DMS114 treated with DMSO at 0.1 percent for 48 hours (cell line): ENCODE data around the gene HAUS7.
A peak's percentile ranks its signal among the peaks of the same experiment; 100 is the strongest.

Source experiments
- DNase-seq: peaks from one replicate; lab custom pipeline; 2025; ENCODE audit not compliant: unreplicated experiment; lab: John Stamatoyannopoulos, UW

HAUS7 gene

DNA sequence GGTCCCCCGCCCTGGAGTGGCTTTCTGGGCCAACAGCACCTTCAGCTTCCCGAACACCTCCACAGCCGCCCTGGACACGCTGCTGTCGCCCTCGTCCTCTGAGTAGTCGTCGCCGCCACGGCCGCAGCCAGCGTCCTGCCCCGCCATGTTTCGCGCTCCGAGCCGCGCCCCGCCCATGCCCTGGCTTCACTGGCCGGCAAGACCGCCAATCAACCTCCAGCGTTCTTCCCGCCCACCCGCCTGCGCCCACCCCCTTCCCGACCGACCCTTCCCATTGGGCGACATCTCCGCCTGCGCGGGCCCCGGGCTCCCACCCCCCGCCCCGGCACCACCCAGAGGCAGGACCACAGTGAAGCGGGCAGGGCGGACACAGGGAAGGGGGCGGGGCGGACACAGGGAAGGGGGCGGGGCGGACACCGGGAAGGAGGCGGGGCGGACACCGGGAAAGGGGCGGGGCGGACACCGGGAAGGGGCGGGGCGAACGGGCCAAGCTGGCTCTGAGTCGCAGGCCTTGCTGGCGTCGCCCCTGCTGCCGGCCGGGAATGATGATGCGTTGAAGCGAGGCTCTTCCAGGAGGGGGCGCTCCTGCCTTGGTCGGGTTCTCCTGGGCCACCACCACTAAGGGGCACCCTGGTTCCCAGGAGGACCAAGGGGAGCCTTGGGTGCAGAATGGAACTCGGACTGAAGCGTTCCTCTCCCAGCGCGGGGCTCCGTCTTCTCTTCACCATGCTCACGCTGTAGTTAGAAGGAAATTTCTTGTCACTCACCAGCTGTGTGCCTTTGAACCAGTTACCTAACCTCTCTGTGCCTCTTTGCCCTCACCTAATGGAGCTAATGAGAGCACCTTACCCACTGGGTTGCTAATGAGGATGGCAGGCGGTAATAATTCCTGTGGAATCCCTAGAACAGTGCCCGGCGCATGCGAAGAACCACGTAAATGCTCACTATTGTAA lies at the start of gene HAUS7:
TSS of gene HAUS7 (minus strand) at position 166 of the 953 bp plus-strand sequence. CDS start at position 147, 19 bp downstream.
- peak; percentile 60 for DNase-seq

DNA sequence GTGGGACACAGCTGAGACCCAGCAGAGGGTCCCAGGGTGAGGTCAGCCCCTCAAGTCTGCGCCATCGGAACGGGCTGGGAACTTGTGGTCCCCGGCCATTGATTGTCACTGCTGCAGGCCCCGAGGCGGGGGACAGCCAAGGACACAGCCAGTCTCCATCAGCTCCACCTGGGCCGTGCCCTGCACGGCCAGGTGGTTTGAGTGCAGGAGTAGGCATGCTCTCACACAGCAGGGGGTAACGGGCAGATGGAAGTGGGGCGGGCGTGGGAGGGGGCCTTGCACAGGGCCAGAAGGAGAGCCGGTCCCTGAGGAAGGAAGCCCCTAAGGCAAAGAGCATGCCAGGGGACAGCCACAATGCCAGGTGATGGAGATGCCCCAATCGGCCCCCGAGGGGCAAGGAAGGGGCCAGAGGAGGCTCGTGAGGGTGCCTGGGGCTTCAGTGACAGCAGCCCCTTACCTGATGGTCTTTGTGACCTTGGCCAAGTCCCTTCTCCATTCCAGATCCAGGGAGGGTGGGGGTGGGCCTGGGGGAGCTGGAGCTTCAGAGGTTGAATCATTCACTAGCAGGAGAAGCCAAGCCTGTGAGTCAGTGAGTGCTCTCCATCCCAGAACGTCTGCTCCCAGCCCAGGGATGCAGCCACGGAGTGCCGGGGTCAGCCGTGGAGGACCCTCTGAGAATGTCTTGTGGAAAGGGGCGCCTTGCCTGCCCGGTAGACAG lies 49.4 kb upstream of the HAUS7 start:
- no peak for DNase-seq

DNA sequence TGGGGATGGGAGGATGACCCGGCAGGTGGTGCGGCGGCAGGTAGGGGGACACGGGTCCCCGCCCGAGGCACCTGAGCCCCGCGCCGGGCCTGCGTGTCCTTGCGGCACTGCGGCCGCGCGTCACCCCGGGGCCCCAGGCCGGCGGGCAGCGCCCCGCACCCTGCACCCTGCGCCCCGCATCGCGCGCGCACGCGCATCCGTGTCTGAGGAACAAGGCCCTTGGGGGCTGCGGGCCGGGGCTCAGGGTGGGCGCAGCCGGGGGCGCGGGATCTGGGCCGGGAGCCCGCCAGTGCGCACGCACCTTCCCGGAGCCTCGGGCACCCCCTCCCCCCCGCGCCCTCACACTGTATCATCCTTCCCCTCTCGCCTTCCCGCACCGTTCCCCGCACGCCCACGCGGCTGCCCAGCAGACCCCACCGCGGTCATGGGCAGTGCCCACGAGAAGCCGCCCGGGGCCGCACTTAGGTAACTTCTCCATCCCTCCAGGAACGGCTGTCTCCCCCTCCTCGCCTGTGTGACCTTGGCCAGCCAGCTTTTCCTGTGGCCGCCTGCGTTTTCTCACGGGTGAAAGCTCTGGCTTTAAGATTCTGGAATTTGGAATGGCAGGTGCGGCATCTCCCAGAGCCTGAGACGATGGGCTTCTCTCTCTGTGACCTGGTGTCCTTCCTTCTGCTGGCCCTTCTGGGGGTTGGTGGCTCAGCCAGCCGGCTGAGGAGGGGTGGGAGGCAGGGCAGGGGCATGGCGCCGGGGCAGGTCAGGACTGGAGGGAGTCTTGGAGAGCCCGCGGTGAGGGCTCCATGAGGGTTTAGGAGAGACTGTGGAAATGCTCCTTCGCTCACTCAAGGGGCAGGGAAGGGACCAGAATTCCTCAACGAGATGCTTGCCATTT lies 47.8 kb upstream of the HAUS7 start:
- no peak for DNase-seq

DNA sequence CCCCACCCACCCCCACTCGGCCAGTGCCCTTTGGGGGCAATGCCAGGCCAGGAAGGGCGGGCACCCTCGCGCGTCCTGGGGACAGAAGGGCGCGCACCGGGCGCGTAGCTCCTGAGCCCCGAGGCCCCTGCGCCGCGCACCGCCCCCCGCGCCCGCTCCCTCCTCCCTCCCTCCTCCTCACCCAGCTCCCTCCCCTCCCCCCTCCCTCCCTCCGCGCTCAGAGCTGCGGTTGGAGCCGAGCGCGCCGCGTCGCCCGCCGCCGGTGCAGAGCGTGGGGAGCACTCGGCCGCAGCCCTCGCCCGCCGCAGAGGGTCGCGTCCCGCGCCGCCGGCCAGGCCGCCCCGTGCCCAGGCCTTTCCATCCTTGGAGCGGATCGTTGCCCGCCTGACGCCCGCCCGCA lies 47.0 kb upstream of the HAUS7 start, which contains the start of gene ATP2B3:
TSS of gene ATP2B3 (plus strand) at position 220 of the 400 bp plus-strand sequence. CDS start 18,606 bp downstream, outside the sequence.
- no peak for DNase-seq

DNA sequence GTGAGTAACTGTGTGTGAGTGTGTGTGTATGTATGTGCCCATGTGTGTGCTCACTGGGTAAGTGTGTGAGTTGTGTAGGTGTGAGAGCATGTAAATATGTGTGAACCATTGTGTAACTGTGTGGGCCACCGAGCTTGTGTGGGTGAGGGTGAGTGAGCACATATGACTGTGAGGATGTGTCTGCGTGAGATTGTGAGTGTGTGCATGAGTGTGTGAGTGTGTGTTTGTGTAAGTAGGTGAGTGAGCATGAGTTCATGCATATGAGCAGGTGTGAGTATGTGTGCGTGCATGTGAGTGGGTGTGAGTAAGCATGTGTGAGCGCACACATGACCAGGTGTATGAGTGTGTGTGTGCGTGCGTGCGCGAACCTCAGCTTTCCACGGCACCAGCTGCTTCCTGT lies 45.7 kb upstream of the HAUS7 start:
- DNase-seq: no peak

DNA sequence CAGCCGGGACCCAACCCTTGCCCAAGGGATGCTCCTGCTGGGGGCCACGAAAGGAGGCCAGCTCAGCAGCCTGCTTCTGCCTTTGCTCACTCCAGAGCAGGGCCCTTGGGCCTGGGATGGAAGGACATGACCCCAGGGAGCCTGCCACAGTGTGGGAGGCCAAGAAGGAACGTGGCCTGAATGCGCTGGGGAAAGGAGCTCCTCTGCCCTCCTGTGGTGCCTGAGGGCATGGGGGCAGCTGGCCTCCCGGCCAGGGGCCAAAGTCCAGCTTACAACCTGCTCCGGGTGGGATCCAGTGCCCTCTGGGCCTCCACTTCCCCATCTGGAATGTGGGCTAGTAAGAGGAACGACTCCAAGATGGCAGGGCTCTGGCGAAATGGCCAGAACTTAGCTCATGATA lies 45.1 kb upstream of the HAUS7 start:
- no peak for DNase-seq

DNA sequence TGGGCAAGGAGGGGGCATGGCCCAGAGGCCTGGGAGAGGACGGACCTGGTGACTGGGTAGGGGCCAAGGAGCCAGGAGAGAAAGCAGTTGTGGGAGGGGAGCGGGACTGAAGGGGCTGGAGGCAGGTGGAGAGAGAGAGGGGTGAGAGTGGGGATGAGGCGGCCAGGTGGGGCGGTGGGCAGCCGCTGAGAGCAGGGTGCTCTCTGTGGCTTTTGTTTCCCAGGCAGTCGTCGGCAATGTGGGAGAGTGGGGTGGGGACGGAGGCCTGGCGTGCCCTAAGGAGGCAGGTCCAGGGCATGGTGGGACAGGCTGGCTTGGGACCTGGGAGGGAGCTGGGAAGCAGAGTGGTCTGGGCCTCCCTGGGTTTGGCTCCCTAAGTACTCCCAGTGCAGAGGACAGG lies 43.9 kb upstream of the HAUS7 start:
- DNase-seq: no peak

DNA sequence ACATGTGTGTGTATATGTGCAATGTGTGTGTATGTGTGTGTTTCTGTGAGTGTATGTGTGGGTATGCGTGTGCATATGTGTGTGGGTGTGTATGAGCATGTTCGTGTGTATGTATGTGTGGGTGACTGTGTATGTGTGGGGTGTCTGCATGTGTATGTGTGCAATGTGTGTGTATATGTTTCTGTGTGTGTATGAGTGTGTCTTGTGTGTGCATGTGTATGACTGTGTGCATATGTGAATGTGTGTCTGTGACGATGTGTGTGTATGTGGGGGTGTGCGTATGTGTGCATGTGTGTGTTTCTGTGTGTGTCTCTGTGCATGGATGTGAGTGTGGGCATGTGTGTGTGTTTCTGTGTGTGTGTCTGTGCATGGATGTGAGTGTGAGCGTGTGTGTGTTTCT lies 42.9 kb upstream of the HAUS7 start:
- DNase-seq: no peak

DNA sequence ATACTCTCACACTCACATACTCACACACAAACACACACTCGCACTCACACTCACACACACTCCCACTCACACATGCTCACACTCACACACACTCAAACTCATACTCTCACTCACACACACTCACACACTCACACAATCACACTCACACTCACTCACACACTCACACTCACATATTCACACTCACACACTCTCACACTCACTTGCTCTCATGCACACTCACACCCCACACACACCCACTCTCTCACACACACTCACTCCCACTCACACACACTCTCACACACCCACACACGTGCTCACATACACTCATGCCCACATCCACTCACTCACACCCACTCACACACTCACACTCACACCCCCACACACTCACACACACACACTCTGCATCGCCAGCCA lies 42.1 kb upstream of the HAUS7 start:
- DNase-seq: no peak

DNA sequence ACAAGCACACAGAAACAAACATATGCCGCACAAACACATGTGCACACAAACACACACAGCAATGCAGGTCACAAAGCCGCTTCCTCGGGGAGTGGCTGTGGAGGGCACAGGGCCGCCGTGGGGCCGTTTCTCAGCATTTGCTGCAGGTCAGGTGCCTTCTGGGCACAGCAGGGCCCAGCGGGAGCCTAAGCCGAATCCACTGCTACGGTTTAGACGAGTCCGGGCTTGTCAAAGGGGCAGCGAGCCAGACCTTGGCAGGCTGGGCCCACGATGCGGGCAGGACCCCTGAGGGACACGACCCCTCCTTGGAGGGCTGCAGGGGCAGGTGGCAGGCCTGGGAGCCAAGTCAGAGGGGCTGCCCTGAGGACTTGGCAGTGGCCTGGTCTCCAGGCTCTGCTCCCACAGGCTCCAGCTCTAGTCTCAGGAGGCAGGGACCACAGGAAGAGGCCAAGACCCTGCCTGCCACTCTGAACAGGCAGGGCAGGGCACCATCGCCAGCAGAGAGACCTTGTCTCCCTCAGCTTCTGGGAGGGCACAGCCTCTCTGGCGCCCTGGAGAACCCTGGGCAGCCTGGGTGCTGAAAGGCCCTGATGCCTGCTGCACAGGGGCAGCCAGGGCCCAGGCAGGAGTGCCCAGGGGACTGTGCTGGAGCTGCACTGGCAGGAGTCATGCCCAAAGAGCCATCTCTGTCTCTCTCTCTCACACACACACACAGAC lies 41.6 kb upstream of the HAUS7 start:
- no peak for DNase-seq

DNA sequence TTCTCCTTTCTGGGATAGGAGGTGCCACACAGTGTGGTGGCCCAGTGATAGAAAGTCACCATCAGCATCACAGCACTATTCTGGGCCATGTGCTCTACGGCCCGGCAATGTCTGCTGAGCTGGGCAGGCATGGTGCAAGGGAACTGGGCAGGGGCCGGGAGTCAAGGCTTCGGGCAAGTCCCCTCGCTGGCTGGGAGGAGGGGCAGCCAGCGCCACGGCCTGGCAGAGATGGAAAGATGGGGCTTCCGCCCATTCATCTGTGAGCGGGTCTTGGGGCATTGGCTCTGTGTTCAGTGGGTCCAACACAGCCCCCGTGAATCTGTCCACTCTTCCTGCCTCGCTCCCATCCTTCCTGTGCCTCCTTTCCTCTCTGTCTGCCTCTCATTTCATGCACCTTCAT lies 40.0 kb upstream of the HAUS7 start:
- no peak for DNase-seq

DNA sequence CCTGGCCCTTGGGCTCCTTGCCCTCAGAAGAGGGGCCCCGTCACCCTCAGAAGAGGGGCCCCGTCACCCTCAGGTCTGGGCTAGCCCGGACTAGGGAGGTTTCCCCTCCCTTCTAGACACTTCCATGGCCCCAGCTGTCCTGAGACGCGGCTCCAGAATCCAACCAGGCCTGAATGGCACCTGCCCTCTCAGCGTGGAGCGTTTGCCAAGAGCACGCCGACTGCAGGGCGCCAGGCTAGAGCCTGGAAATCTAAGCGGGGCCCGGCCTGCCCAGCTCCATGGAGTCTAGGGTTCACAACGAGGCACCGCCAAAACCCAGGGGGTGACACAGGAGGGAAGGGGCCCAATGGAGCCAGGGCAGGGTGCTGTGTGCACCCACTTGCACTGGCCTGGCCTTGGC lies 39.2 kb upstream of the HAUS7 start:
- no peak for DNase-seq

DNA sequence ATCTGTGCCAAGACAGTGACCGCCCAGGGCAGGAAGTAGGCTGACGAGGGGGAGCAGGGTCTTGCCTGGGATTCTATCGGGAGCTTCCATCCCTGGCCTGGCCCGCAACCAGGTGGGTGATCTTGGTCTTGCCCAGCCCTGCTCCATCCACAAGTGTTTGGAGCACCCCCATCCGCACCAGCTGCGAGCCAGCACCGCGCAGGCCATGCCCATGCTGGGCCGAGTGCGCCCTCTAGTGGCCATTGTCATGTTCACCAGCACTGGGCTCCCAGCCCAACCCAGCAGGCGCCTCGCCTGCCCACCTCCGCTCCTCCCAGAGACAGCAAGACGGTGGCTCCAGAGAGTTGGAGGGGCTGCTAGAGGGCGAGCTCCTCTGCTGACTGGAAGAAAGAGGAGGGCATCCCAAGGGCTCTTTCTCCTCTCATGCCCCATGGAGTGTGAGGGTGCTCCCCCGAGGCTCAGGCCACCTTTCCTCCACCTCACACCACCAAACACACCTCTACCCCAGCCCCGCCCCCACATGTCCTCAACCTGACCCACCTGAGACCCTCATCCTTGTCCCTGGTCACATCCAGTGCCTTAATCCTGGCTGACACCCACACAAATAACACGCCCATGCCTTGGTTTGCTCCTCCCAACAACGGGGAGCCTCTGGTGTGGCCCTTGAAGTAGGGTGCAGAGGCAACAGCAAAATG lies 37.3 kb upstream of the HAUS7 start:
- DNase-seq: peak; percentile 11

DNA sequence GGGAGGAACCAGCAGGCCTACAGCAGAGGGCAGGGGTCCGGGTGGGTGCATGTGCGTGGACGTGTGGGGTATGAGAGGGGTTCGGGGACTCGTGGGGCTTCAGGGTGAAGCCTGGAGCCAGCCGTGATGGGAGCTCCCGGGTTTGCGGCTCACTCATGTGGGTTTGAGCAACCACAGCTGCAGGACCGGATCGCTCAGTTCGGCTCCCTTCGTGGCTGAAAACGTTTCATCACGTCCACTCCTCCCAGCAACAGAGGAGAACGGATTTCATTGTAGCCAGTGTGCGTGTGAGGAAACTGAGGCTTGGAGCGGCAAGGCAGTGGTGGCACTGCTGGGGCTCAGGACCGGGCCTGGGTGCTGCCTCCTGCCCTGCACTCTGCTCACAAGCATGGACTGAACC lies 35.0 kb upstream of the HAUS7 start:
- DNase-seq: no peak

DNA sequence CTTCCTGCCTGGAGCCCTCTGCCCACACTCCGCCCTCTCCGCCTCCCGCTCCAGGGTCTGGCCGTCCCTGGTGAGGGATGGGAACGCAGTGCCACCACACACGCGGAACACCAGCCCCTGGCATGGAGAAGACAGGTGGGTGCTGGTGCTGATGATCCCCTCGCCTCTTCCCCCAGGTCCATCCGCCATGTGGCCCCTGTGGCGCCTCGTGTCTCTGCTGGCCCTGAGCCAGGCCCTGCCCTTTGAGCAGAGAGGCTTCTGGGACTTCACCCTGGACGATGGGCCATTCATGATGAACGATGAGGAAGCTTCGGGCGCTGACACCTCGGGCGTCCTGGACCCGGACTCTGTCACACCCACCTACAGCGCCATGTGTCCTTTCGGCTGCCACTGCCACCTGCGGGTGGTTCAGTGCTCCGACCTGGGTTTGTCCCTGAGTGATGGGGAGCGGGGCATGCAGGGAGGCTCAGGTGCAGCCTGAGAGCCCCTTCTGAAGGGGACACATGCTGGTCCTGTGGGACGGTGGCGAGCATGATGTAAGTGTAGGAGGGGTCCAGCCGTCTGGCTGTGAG lies 34.2 kb upstream of the HAUS7 start:
- DNase-seq: no peak

DNA sequence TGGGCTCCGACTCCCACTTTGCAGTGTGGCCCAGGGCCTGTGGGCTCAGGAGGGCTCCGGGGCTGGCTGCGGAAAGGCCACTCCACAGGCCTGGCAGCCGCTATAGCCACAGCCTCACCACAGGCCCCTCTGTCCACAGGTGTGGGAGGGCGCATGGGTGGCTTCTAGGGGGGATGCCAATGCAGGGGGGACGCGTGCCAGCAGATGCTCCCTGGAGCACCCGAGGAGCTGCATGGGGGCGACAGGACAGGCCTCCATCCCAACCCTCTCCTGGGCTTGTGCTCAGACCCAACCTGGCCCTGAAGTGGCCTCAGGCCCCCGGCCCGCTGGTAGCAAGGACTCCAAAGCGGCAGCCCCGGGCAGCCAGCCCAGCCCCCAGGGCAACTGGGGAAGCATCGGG lies 32.4 kb upstream of the HAUS7 start:
- no peak for DNase-seq

DNA sequence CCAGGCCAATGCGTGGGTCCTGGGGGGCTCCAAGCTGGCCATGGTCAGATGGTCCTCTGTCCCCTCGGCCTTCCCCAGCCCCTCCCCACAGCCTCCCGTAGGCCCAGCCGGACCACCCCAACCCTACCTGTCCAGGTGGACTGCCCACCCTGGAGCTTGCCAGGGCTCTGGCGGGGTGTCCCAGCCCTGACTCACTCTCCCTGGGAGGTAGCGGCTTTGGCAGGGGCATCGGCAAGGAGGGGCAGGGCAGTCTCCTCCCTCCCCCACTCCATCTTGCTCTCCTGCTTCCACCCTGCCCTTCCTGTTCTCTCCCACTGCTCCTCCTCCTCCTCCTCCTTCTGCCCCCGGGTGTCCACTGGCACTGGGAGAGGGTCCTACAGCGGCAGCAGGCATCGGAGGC lies 31.8 kb upstream of the HAUS7 start:
- no peak for DNase-seq

DNA sequence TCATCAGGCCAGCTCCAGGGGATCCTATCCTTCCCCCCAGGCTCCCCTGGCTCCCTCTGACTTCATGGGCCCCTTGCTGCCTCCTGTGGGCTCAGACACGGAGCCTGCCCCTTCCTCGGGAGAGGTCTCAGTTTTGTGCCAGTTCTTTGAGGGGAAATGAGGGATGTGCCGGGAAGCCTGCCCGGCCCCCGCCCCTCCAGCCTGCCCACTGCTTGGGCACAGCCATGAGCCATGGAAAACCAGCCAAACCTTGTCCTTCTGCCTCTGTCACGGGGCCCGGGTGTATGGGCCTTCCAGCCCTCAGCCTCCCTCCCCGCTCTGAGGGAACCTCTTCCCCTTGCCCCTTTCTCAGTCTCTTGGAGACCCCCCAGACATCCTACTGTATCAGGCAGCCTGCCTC lies 31.2 kb upstream of the HAUS7 start:
- no peak for DNase-seq

DNA sequence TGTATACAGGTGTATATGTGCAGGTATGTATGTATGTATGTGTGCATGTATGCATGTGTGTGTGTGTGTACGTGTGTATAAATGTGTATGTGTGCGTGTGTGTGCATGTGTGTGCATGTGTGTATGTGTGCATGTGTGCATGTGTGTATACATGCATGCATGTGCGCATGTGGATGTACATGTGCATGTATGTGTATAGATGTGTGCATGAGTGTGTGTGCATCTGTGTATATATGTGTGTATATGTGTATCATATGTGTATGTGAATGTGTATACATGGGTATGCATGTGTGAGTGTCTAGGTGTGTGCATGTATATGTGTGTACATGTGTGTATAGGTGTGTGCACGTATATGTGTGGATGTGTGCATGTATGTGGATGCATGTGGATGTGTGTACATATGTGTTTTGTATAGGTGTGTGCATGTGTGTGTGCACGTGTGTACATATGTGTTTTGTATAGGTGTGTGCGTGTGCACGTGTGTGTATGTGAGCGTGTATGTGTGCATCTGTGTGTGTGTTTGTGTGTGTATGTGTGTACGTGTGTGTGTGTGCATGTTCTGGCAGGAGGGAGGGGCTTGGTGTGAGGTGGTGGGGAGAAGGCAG lies 30.4 kb upstream of the HAUS7 start:
- DNase-seq: no peak
